ENCODE measurements around the gene CELSR1. TPM values are rescaled to one million over a fixed set of nuclear protein-coding genes. Genes with fewer than 3 reads are reported as not detected.

The CELSR1 gene
- total RNA-seq, 1 donor from 2014 or later: 27.6 TPM

- Histone ChIP-seq H3K9me3 (ENCODE audit: insufficient read depth, low read depth, low read length) (no peaks in the 10 kb centered on the region), H3K79me2 (ENCODE audit: insufficient read depth, low read length) (no peaks in the 10 kb centered on the region), H3K27ac (ENCODE audit: low read depth, low read length) (no peak overlapping the region), H2AFZ (ENCODE audit: low read depth, low read length) (no peak overlapping the region), H3K36me3 (ENCODE audit: insufficient read depth, low read length) (no peaks in the 10 kb centered on the region), H3K4me3 (ENCODE audit: insufficient read depth, low read depth, low read length) (no peak overlapping the region), H4K20me1 (ENCODE audit: insufficient read depth, low read length) (no peaks in the 10 kb centered on the region), H3K4me2 (ENCODE audit: low read length) (no peak overlapping the region), H3K9ac (ENCODE audit: low read length) (no peak overlapping the region), H3K4me1 (ENCODE audit: insufficient read depth, low read length) (peaks cover 23% of the 10 kb centered on the region), H3K27me3 (ENCODE audit: insufficient read depth, low read length) (peaks cover 7% of the 10 kb centered on the region)
- Mint-ChIP-seq H3K9me3 (ENCODE audit: unreplicated experiment) (peaks cover 2% of the 10 kb centered on the region), H3K27ac (ENCODE audit: unreplicated experiment) (no peak overlapping the region), H3K4me3 (ENCODE audit: unreplicated experiment) (no peak overlapping the region), H3K4me1 (ENCODE audit: low read depth, unreplicated experiment) (peaks cover 13% of the 10 kb centered on the region), H3K27me3 (ENCODE audit: low read depth, unreplicated experiment) (peaks cover 2% of the 10 kb centered on the region), H3K36me3 (ENCODE audit: low read depth, unreplicated experiment) (peaks cover 14% of the 10 kb centered on the region)
- DNase-seq (ENCODE audit: low read depth) (peak; percentile 36), FAIRE-seq (no peak)
- TF ChIP-seq EZH2 (IDR thresholded peaks at IDR 0.05; ENCODE audit: insufficient read depth, low read length) (no peak), CTCF (IDR thresholded peaks at IDR 0.05; ENCODE audit: insufficient read depth, low read depth, low read length) (no peak)
Measured at GRCh38 chr22:46413725-46414379, 123.6 kb downstream of the CELSR1 start.

- Mint-ChIP-seq H3K4me3 (ENCODE audit: unreplicated experiment) (no peak overlapping the region), H3K9me3 (ENCODE audit: unreplicated experiment) (no peaks in the 10 kb centered on the region), H3K4me1 (ENCODE audit: low read depth, unreplicated experiment) (peaks cover 5% of the 10 kb centered on the region), H3K27me3 (ENCODE audit: low read depth, unreplicated experiment) (peaks cover 4% of the 10 kb centered on the region), H3K27ac (ENCODE audit: unreplicated experiment) (no peak overlapping the region), H3K36me3 (ENCODE audit: low read depth, unreplicated experiment) (peaks cover 9% of the 10 kb centered on the region)
- Histone ChIP-seq H3K36me3 (ENCODE audit: insufficient read depth, low read length) (no peaks in the 10 kb centered on the region), H3K27ac (ENCODE audit: low read depth, low read length) (no peak overlapping the region), H3K9me3 (ENCODE audit: insufficient read depth, low read depth, low read length) (no peaks in the 10 kb centered on the region), H2AFZ (ENCODE audit: low read depth, low read length) (no peak overlapping the region), H4K20me1 (ENCODE audit: insufficient read depth, low read length) (no peaks in the 10 kb centered on the region), H3K4me1 (ENCODE audit: insufficient read depth, low read length) (peaks cover 13% of the 10 kb centered on the region), H3K9ac (ENCODE audit: low read length) (no peak overlapping the region), H3K79me2 (ENCODE audit: insufficient read depth, low read length) (no peaks in the 10 kb centered on the region), H3K4me3 (ENCODE audit: insufficient read depth, low read depth, low read length) (no peak overlapping the region), H3K27me3 (ENCODE audit: insufficient read depth, low read length) (peaks cover 7% of the 10 kb centered on the region), H3K4me2 (ENCODE audit: low read length) (no peak overlapping the region)
- DNase-seq (ENCODE audit: low read depth): no peak
- no peak for FAIRE-seq
- TF ChIP-seq CTCF (IDR thresholded peaks at IDR 0.05; ENCODE audit: insufficient read depth, low read depth, low read length) (no peak), EZH2 (IDR thresholded peaks at IDR 0.05; ENCODE audit: insufficient read depth, low read length) (no peak)
Measured at GRCh38 chr22:46411347-46411746, 126.1 kb downstream of the CELSR1 start.

GRCh38 chr22:46410291-46410808 lies 127.1 kb downstream of the CELSR1 start:
- no peaks in the 10 kb centered on the region for H4K20me1 ChIP-seq (ENCODE audit: insufficient read depth, low read length)
- Mint-ChIP-seq H3K36me3 (ENCODE audit: low read depth, unreplicated experiment) (peaks cover 6% of the 10 kb centered on the region), H3K27ac (ENCODE audit: unreplicated experiment) (no peak overlapping the region), H3K4me1 (ENCODE audit: low read depth, unreplicated experiment) (no peaks in the 10 kb centered on the region), H3K4me3 (ENCODE audit: unreplicated experiment) (no peak overlapping the region), H3K27me3 (ENCODE audit: low read depth, unreplicated experiment) (peaks cover 4% of the 10 kb centered on the region), H3K9me3 (ENCODE audit: unreplicated experiment) (no peaks in the 10 kb centered on the region)
- H3K9me3 ChIP-seq (ENCODE audit: insufficient read depth, low read depth, low read length): no peaks in the 10 kb centered on the region
- H3K4me3 ChIP-seq (ENCODE audit: insufficient read depth, low read depth, low read length): no peak overlapping the region
- no peak overlapping the region for H3K27ac ChIP-seq (ENCODE audit: low read depth, low read length)
- no peak overlapping the region for H3K4me2 ChIP-seq (ENCODE audit: low read length)
- TF ChIP-seq CTCF (IDR thresholded peaks at IDR 0.05; ENCODE audit: insufficient read depth, low read depth, low read length) (no peak), EZH2 (IDR thresholded peaks at IDR 0.05; ENCODE audit: insufficient read depth, low read length) (no peak)
- DNase-seq (ENCODE audit: low read depth): no peak
- no peak overlapping the region for H3K9ac ChIP-seq (ENCODE audit: low read length)
- H2AFZ ChIP-seq (ENCODE audit: low read depth, low read length): no peak overlapping the region
- peaks cover 10% of the 10 kb centered on the region for H3K4me1 ChIP-seq (ENCODE audit: insufficient read depth, low read length)
- no peak for FAIRE-seq
- no peaks in the 10 kb centered on the region for H3K79me2 ChIP-seq (ENCODE audit: insufficient read depth, low read length)
- H3K36me3 ChIP-seq (ENCODE audit: insufficient read depth, low read length): no peaks in the 10 kb centered on the region
- H3K27me3 ChIP-seq (ENCODE audit: insufficient read depth, low read length): peaks cover 7% of the 10 kb centered on the region
